Activated CD4-positive, alpha-beta T cell treated with anti-CD3 and anti-CD28 coated beads for 36 hours (primary cell): ENCODE measurements around the gene TBXA2R. TPM values are rescaled to one million over a fixed set of nuclear protein-coding genes. Genes with fewer than 3 reads are reported as not detected.
A peak's percentile ranks its signal among the peaks of the same experiment; 100 is the strongest.

Source experiments
- ATAC-seq: fragments of 200-7000 bp; cut with Tn5 transposase; one replicate; pipeline ENCODE4 v1.10.0; 2021; ENCODE audit warnings: mild to moderate bottlenecking, moderate library complexity
- CTCF ChIA-PET: fragments of 350-600 bp; sonication (Branson Sonifier 250); formaldehyde crosslinking; loops from one replicate; lab custom pipeline; 2021; ENCODE audit warnings: antibody characterized with exemption; lab: Charles Lee
- POLR2A ChIA-PET: fragments of 350-600 bp; sonication (Branson Sonifier 250); formaldehyde crosslinking; loops from one replicate; lab custom pipeline; 2021; ENCODE audit warnings: antibody characterized with exemption, inconsistent platforms; lab: Charles Lee
- DNase-seq: peaks from one replicate; pipeline ENCODE4 v3.0.0-alpha.2; 2020
- H3K27ac Mint-ChIP-seq: one replicate; pipeline ENCODE4 v1.8.0; 2021; ENCODE audit warnings: mixed read lengths
- H3K27me3 Mint-ChIP-seq: one replicate; pipeline ENCODE4 v1.8.0; 2021; ENCODE audit warnings: mixed read lengths
- H3K36me3 Mint-ChIP-seq: one replicate; pipeline ENCODE4 v1.8.0; 2021; ENCODE audit warnings: low read depth, mixed read lengths
- H3K4me1 Mint-ChIP-seq: one replicate; pipeline ENCODE4 v1.8.0; 2021; ENCODE audit warnings: mixed read lengths
- H3K4me3 Mint-ChIP-seq: one replicate; pipeline ENCODE4 v1.8.0; 2021; ENCODE audit warnings: mild to moderate bottlenecking, moderate library complexity, mixed read lengths
- H3K9me3 Mint-ChIP-seq: one replicate; pipeline ENCODE4 v1.8.0; 2021; ENCODE audit warnings: low read depth, mixed read lengths
- intact Hi-C, 2 experiments: fragments of 100-400 bp; cut with DNase I in 1 of 2; cut with micrococcal nuclease in 1 of 2; formaldehyde crosslinking; loops; one replicate each; pipeline versions ENCODE4 v1.14.2 to v1.15.1; 2022 to 2024; cut with DNase I, micrococcal nuclease
- total RNA-seq, 2 experiments: library from RNA; stranded (reverse); gene quantifications; one replicate each; pipeline ENCODE4 v1.2.3, GENCODE V29; 2021

TBXA2R gene
- total RNA-seq, 2 experiments from 2014 or later: 0.64 to 0.72 TPM

- no peak overlapping the region for H3K27ac Mint-ChIP-seq
- intact Hi-C loops: loop anchor here in 1 of 2 experiments (5.0 kb wide), 2 partner anchors 69 to 159 kb away; partner anchors contain the start of gene TJP3
- POLR2A ChIA-PET: no interaction called here
- no peaks in the 10 kb centered on the region for H3K9me3 Mint-ChIP-seq
- no peaks in the 10 kb centered on the region for H3K27me3 Mint-ChIP-seq
- DNase-seq (no peak), ATAC-seq (no peak)
- H3K4me1 Mint-ChIP-seq: peaks cover 15% of the 10 kb centered on the region
- no peak overlapping the region for H3K4me3 Mint-ChIP-seq
- CTCF ChIA-PET: interaction anchor here (0.6 to 1.0 kb wide), 3 partner anchors 16 to 202 kb away, joined by 3 to 4 read pairs (median 3); no protein-coding TSS in a partner anchor
- peaks cover 10% of the 10 kb centered on the region for H3K36me3 Mint-ChIP-seq
These were observed 58.9 kb downstream of the TBXA2R start for GRCh38 chr19:3547767-3548282.

GRCh38 chr19:3547301-3547731 lies 59.4 kb downstream of the TBXA2R start:
- no peaks in the 10 kb centered on the region for H3K9me3 Mint-ChIP-seq
- POLR2A ChIA-PET: no interaction called here
- intact Hi-C loops: loop anchor here in 1 of 2 experiments (5.0 kb wide), 2 partner anchors 70 to 160 kb away; partner anchors contain the start of gene TJP3
- H3K27me3 Mint-ChIP-seq: no peaks in the 10 kb centered on the region
- no peak overlapping the region for H3K4me3 Mint-ChIP-seq
- peak; percentile 30 for ATAC-seq
- H3K27ac Mint-ChIP-seq: no peak overlapping the region
- peak; percentile 67 for DNase-seq
- peaks cover 10% of the 10 kb centered on the region for H3K36me3 Mint-ChIP-seq
- H3K4me1 Mint-ChIP-seq: peaks cover 10% of the 10 kb centered on the region
- CTCF ChIA-PET: interaction anchor here (0.6 to 1.0 kb wide), 3 partner anchors 16 to 203 kb away, joined by 3 to 4 read pairs (median 3); no protein-coding TSS in a partner anchor

- intact Hi-C loops: loop anchor here in 1 of 2 experiments (5.0 kb wide), 2 partner anchors 71 to 161 kb away; partner anchors contain the start of gene TJP3
These were observed 60.6 kb downstream of the TBXA2R start for GRCh38 chr19:3546119-3546518.

GRCh38 chr19:3545669-3546034 lies 61.0 kb downstream of the TBXA2R start:
- ATAC-seq (no peak), DNase-seq (no peak)
- POLR2A ChIA-PET: no interaction called here
- Mint-ChIP-seq H3K27me3 (no peaks in the 10 kb centered on the region), H3K36me3 (peaks cover 10% of the 10 kb centered on the region), H3K4me3 (no peak overlapping the region), H3K27ac (peak overlapping the region; percentile 25), H3K4me1 (peaks cover 6% of the 10 kb centered on the region), H3K9me3 (no peaks in the 10 kb centered on the region)
- intact Hi-C loops: loop anchor here (1.0 to 5.0 kb wide), 6 partner anchors 30 to 162 kb away; partner anchors contain the start of genes CACTIN (in 1 of the 2) and TJP3 (in 1 of the 2)
- CTCF ChIA-PET: interaction anchor here (0.6 to 2.6 kb wide), 10 partner anchors 10 to 1524 kb away, joined by 3 to 23 read pairs (median 4); partner anchors contain the start of gene MFSD12

More at GRCh38 chr19:3546119-3546518, 60.6 kb downstream of the TBXA2R start:
- Mint-ChIP-seq H3K27me3 (no peaks in the 10 kb centered on the region), H3K4me3 (no peak overlapping the region), H3K4me1 (peaks cover 6% of the 10 kb centered on the region), H3K9me3 (no peaks in the 10 kb centered on the region), H3K27ac (no peak overlapping the region), H3K36me3 (peaks cover 10% of the 10 kb centered on the region)
- ChIA-PET CTCF (interaction anchor here (0.6 to 2.6 kb wide), 9 partner anchors 9 to 241 kb away, joined by 3 to 23 read pairs (median 5); partner anchors contain the start of genes GIPC3 and MFSD12), POLR2A (no interaction called here)
- DNase-seq (no peak), ATAC-seq (no peak)

GRCh38 chr19:3544742-3545668 lies 61.7 kb downstream of the TBXA2R start:
- CTCF ChIA-PET: interaction anchor here (0.6 to 2.6 kb wide), 14 partner anchors 8 to 1525 kb away, joined by 3 to 23 read pairs (median 3); no protein-coding TSS in a partner anchor
- H3K4me1 Mint-ChIP-seq: peaks cover 6% of the 10 kb centered on the region
- H3K36me3 Mint-ChIP-seq: peaks cover 12% of the 10 kb centered on the region
- no peak overlapping the region for H3K4me3 Mint-ChIP-seq
- H3K27me3 Mint-ChIP-seq: no peaks in the 10 kb centered on the region
- POLR2A ChIA-PET: interaction anchor here (1.0 kb wide), 1 partner anchor 12 kb away, joined by 3 read pairs; no protein-coding TSS in a partner anchor
- ATAC-seq (peak; percentile 84), DNase-seq (peak; percentile 90)
- H3K9me3 Mint-ChIP-seq: no peaks in the 10 kb centered on the region
- H3K27ac Mint-ChIP-seq: peak overlapping the region; percentile 58
- intact Hi-C loops: loop anchor here (1.0 to 5.0 kb wide), 6 partner anchors 30 to 162 kb away; partner anchors contain the start of genes CACTIN (in 1 of the 2) and TJP3 (in 1 of the 2)

Other genes starting within 250 kb of the TBXA2R start
- gene NFIC, start 240.3 kb downstream of the TBXA2R start, total RNA-seq: 10 to 100 TPM; 20.5 to 22.6 TPM
- under 1 TPM in 1 of 2 experiments, not detected in 1; 0.49 TPM for gene SMIM24, start 126.3 kb downstream of the TBXA2R start, total RNA-seq
- gene SMIM44, start 123.4 kb downstream of the TBXA2R start, total RNA-seq: not detected
- gene DOHH, start 106.2 kb downstream of the TBXA2R start, total RNA-seq: 10 to 100 TPM in 1 of 2 experiments, 1 to 10 TPM in 1; 9.6 to 15.4 TPM
- 10 to 100 TPM; 40.8 to 50.7 TPM for gene FZR1, start 100.6 kb downstream of the TBXA2R start, total RNA-seq
- gene TEKTIP1, start 67.7 kb downstream of the TBXA2R start, total RNA-seq: 1 to 10 TPM; 1.4 to 2.5 TPM
- 10 to 100 TPM; 44.7 to 46.7 TPM for gene MFSD12, start 49.3 kb downstream of the TBXA2R start, total RNA-seq
- gene HMG20B, start 33.9 kb downstream of the TBXA2R start, total RNA-seq: 10 to 100 TPM; 59.5 to 62.5 TPM
- under 1 TPM; 0.48 to 0.51 TPM for gene GIPC3, start 21.4 kb downstream of the TBXA2R start, total RNA-seq
- 10 to 100 TPM; 28.0 to 33.6 TPM for gene CACTIN, start 19.9 kb upstream of the TBXA2R start, total RNA-seq
- 10 to 100 TPM; 14.6 to 15.3 TPM for gene PIP5K1C, start 93.6 kb upstream of the TBXA2R start, total RNA-seq
- 1 to 10 TPM; 1.0 to 2.7 TPM for gene TJP3, start 101.5 kb upstream of the TBXA2R start, total RNA-seq
- gene APBA3, start 154.8 kb upstream of the TBXA2R start, total RNA-seq: 10 to 100 TPM; 29.8 to 37.1 TPM
- gene MRPL54, start 155.8 kb upstream of the TBXA2R start, total RNA-seq: 10 to 100 TPM; 54.8 to 63.9 TPM
- not detected for gene RAX2, start 165.4 kb upstream of the TBXA2R start, total RNA-seq
- 10 to 100 TPM; 24.3 to 30.1 TPM for gene MATK, start 179.5 kb upstream of the TBXA2R start, total RNA-seq